GM10248 (cell line): ENCODE data around the gene NFU1.

Experiments used
- CTCF ChIA-PET: fragments of 300-600 bp; sonication (Branson Sonifier 250); formaldehyde crosslinking; extraction: SDS; loops from one replicate; lab custom pipeline; 2021; ENCODE audit warnings: antibody characterized with exemption; lab: Yijun Ruan, JAX
- POLR2A ChIA-PET: fragments of 350-650 bp; sonication (Branson Sonifier 250); formaldehyde crosslinking; extraction: SDS; loops from one replicate; lab custom pipeline; 2020; ENCODE audit warnings: antibody characterized with exemption; lab: Yijun Ruan, JAX
- DNase-seq: peaks from one replicate; pipeline ENCODE4 v3.0.0; 2012; ENCODE audit errors: extremely low spot score
- CTCF ChIP-seq: IDR thresholded peaks from 2 replicates; pipeline ENCODE4 v1.5.1; 2012; ENCODE audit warnings: mild to moderate bottlenecking, low read depth; ENCODE audit errors: extremely low read depth, missing control alignments, control extremely low read depth

The NFU1 gene

GRCh38 chr2:69436938-69437750, at the start of gene NFU1:
TSS of gene NFU1 (minus strand) at chr2:69437435. CDS start at chr2:69437422, 13 bp downstream.
- CTCF ChIA-PET, result interaction anchor here (0.6 to 3.0 kb wide), 20 partner anchors 8 to 493 kb away, joined by 3 to 14 read pairs (median 4); no protein-coding TSS in a partner anchor
- POLR2A ChIA-PET, result interaction anchor here (0.7 to 1.4 kb wide), 5 partner anchors 15 to 593 kb away, joined by 3 to 7 read pairs (median 3); no protein-coding TSS in a partner anchor
- peak; percentile 98 for DNase-seq
- peak; percentile 52 for TF ChIP-seq CTCF

- TF ChIP-seq CTCF, result no peak
- no peak for DNase-seq
- ChIA-PET CTCF (interaction anchor here (1.2 to 1.8 kb wide), 2 partner anchors 9 to 12 kb away, joined by 5 read pairs; no protein-coding TSS in a partner anchor), POLR2A (interaction anchor here (0.5 kb wide), 1 partner anchor 22 kb away, joined by 3 read pairs; no protein-coding TSS in a partner anchor)
Measured at GRCh38 chr2:69483696-69484095, 46.5 kb upstream of the NFU1 start.

GRCh38 chr2:69483024-69483423, 45.8 kb upstream of the NFU1 start:
- ChIA-PET POLR2A (no interaction called here), CTCF (interaction anchor here (1.2 to 1.8 kb wide), 2 partner anchors 8 to 13 kb away, joined by 5 read pairs; no protein-coding TSS in a partner anchor)
- no peak for TF ChIP-seq CTCF
- DNase-seq, result no peak

- no peak for DNase-seq
- POLR2A ChIA-PET, result no interaction called here
- CTCF ChIA-PET, result no interaction called here
- TF ChIP-seq CTCF, result no peak
Measured at GRCh38 chr2:69482471-69482870, 45.2 kb upstream of the NFU1 start.

- CTCF ChIA-PET, result no interaction called here
- DNase-seq, result no peak
- POLR2A ChIA-PET, result no interaction called here
- no peak for TF ChIP-seq CTCF
Measured at GRCh38 chr2:69481421-69481820, 44.2 kb upstream of the NFU1 start.

GRCh38 chr2:69477627-69478026, 40.4 kb upstream of the NFU1 start:
- ChIA-PET CTCF (interaction anchor here (2.7 kb wide), 1 partner anchor 10 kb away, joined by 10 read pairs; no protein-coding TSS in a partner anchor), POLR2A (no interaction called here)
- no peak for TF ChIP-seq CTCF
- no peak for DNase-seq
